PFSK-1 (cell line): ENCODE measurements around the gene PTPRN2.

Source experiments
- POLR2AphosphoS5 ChIP-seq: IDR thresholded peaks from 2 replicates; pipeline ENCODE4 v1.6.1; 2012; ENCODE audit warnings: low read depth, mild to moderate bottlenecking, control low read depth, low read length, moderate library complexity
- REST ChIP-seq, 2 experiments: IDR thresholded peaks; 2 replicates each; pipeline versions ENCODE4 v1.6.1 to v1.8.0; 2011 to 2012; ENCODE audit warnings: low read depth in 2 of 2, low read length in 2 of 2, control low read depth in 1 of 2, inconsistent platforms in 1 of 2, mild to moderate bottlenecking in 1 of 2, moderate library complexity in 1 of 2; ENCODE audit not compliant: insufficient read depth in 1 of 2
- SIN3A ChIP-seq: IDR thresholded peaks from 2 replicates; pipeline ENCODE4 v1.6.1; 2012; ENCODE audit warnings: mild to moderate bottlenecking, low read length, moderate library complexity, borderline replicate concordance; ENCODE audit not compliant: insufficient read depth

DNA sequence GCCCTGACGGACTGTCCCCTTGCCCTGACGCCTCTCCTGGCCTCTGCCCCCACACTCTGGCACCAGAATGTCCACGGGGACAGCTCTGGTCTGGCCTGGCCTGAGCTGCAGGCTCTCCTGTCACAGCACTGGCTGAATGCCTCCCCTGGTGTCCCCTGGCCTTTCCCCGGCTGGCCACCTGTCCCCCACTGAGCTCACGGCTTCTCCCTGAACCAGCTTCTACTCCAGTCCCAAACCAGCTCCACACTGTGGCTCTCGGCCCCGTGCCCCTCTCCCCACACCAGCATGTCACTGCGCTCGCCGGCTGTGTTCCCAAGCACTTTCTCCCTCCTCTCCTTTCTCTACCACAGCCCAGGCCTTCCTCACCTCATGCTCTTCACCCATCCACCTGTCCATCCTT, 864.4 kb downstream of the PTPRN2 start:
- TF ChIP-seq POLR2AphosphoS5, result no peak
- no peak for TF ChIP-seq SIN3A
- no peak for TF ChIP-seq REST (IDR thresholded peaks at IDR 0.05; ENCODE audit: insufficient read depth in 1 of 2, low read depth in 2 of 2, low read length in 2 of 2)
